ENCODE data around the gene ANKS1B. TPM values are rescaled to one million over a fixed set of nuclear protein-coding genes. Genes with fewer than 3 reads are reported as not detected.

Gene ANKS1B
- total and polyA plus RNA-seq, 9 donors, result 1.4 to 5.6 (median 2.7) TPM

DNA sequence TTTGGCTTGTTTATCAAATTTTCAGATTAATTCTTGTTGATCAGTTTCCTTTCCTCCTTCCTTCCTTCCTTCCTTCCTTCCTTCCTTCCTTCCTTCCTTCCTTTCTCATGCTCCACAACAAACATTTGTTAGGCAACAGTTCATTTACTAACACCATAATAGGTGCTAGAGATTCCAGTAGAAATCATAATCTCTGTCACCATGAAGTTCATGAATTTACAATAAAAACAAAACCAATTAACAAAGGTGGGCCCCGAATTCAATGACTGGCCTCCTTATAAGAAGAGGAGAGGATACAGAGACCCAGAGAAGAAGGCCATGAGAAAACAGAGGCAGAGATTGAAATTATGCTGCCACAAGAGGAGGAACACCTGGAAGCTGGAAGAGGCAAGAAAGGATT lies 604.0 kb downstream of the ANKS1B start:
- no peaks in the 10 kb centered on the region for H3K4me1 ChIP-seq (ENCODE audit: control insufficient read depth, insufficient read depth, low read length)
- no peak overlapping the region for H3K27ac ChIP-seq (ENCODE audit: low read length)
- DNase-seq, result no peak
- no peaks in the 10 kb centered on the region for H3K9me3 ChIP-seq (replicated peaks; ENCODE audit: control insufficient read depth, low read depth, low read length)
- no CpG with 5 or more reads among the region's 1 CpG for WGBS (ENCODE audit: insufficient coverage)
- no peaks in the 10 kb centered on the region for H3K27me3 ChIP-seq (ENCODE audit: control insufficient read depth, insufficient read depth, low read length)
- no peaks in the 10 kb centered on the region for H3K36me3 ChIP-seq (ENCODE audit: control insufficient read depth, insufficient read depth, low read length)
- H3K4me3 ChIP-seq (ENCODE audit: low read length), result no peak overlapping the region

DNA sequence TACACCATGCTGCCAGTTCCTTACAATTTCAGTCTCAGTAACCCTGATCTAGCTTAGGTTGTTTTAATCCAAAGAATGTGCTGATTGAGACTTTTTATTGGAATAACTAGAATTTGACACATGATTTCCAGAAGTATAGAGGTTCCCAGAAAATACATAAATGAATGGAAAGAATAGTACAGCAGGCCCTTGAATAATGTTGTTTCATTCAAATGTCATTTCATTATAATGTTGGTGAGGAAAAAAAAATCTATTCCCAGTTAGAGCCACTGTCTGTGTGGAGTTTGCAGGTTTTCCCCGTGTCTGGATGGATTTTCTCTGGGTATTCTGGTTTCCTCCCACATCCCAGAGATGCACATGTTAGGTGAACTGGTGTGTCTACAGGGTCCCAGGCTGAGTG lies 610.7 kb downstream of the ANKS1B start:
- H3K36me3 ChIP-seq (ENCODE audit: control insufficient read depth, insufficient read depth, low read length), result no peaks in the 10 kb centered on the region
- no CpG with 5 or more reads among the region's 1 CpG for WGBS (ENCODE audit: insufficient coverage)
- no peak for DNase-seq
- H3K9me3 ChIP-seq (replicated peaks; ENCODE audit: control insufficient read depth, low read depth, low read length), result no peaks in the 10 kb centered on the region
- H3K27me3 ChIP-seq (ENCODE audit: control insufficient read depth, insufficient read depth, low read length), result no peaks in the 10 kb centered on the region
- H3K4me3 ChIP-seq (ENCODE audit: low read length), result no peak overlapping the region
- no peak overlapping the region for H3K27ac ChIP-seq (ENCODE audit: low read length)
- H3K4me1 ChIP-seq (ENCODE audit: control insufficient read depth, insufficient read depth, low read length), result no peaks in the 10 kb centered on the region

DNA sequence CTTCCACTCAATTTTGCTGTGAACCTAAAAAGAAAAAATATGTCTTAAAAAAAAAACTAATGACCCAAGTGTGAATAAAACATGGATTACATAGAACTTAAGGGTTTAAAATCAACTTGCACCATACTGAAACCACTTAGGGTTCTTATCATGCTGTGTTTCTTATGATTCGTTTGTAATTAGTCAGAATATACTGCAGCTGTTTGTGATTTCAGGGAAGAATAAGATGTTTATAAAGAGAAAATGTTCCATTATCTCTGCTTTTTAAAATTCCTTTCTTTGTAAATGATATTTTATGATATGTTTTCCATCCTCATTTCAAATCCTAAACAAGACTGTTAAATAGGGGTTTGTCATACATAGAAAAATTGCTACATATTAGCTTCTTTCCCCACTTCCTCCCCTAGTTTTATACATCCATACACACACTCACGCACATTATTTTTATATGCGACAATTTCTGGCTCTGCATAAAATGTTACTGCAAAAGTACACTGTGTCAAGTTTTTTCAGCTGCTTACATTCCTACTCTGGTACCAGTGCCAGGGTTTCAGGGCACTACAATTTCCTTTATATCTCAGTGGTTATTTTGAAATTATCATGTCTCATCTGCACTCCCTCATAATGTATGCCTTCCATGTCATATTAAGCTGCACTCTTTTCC lies 612.3 kb downstream of the ANKS1B start:
- Histone ChIP-seq H3K4me3 (ENCODE audit: low read length) (no peak overlapping the region), H3K36me3 (ENCODE audit: control insufficient read depth, insufficient read depth, low read length) (no peaks in the 10 kb centered on the region), H3K27ac (ENCODE audit: low read length) (no peak overlapping the region), H3K9me3 (replicated peaks; ENCODE audit: control insufficient read depth, low read depth, low read length) (no peaks in the 10 kb centered on the region), H3K27me3 (ENCODE audit: control insufficient read depth, insufficient read depth, low read length) (no peaks in the 10 kb centered on the region), H3K4me1 (ENCODE audit: control insufficient read depth, insufficient read depth, low read length) (no peaks in the 10 kb centered on the region)
- DNase-seq, result peak; percentile 6
- 80% methylated on average over 1 of the region's 3 CpGs for WGBS (ENCODE audit: insufficient coverage)

DNA sequence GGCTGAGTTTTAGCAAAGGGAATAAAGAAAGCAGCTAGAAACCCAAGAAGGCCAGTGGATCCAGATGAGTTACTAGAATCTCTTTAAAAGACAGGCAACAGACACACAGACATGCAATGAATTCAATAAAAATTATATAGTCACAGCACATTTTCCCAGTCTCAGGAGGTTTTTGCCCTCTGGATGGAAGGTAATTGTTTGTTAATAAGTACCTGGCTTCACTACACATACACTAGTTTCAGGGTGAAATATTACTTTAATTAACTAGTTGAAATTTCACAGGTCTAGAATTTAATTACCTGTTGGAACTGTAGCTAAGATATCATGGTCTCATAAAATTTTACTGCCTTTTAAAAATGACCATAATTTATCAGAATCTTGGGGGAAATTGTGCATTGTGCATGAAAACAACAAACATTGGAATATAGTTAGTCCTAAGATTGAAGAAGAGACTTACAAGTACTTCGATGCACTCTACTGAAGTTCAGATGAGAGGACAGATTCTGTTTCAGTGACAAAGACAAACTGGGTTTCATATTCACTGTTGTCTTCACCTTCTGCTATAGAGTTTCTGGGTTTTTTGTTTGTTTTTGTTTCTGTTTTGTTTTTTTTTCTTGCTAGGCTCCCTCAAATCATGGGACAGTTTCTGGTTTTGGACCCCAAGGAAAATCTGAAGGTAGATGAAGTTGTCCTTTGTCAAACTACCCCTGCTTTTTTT lies 614.2 kb downstream of the ANKS1B start:
- WGBS (ENCODE audit: insufficient coverage), result 67% methylated on average over 1 of the region's 1 CpG
- Histone ChIP-seq H3K4me3 (ENCODE audit: low read length) (no peak overlapping the region), H3K36me3 (ENCODE audit: control insufficient read depth, insufficient read depth, low read length) (no peaks in the 10 kb centered on the region), H3K27me3 (ENCODE audit: control insufficient read depth, insufficient read depth, low read length) (no peaks in the 10 kb centered on the region), H3K9me3 (replicated peaks; ENCODE audit: control insufficient read depth, low read depth, low read length) (no peaks in the 10 kb centered on the region), H3K4me1 (ENCODE audit: control insufficient read depth, insufficient read depth, low read length) (no peaks in the 10 kb centered on the region), H3K27ac (ENCODE audit: low read length) (no peak overlapping the region)
- no peak for DNase-seq

DNA sequence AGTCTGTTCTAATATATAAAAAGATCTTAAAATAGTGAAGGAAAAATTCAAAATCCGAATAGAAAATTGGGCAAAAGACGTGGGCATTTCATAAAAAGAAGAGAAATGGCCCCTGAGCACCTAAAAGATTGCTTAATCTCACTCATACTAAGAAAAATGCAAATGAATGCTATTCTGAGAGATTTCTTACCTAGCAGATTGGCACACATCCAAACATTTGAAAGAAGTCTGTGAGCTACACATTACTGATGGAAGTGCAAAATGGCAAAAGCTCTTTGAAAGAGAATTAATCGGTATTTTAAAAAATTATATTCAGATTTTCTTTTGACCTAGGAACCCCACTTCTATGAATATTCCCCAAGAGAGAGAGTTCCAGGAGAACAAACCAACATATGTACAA lies 617.6 kb downstream of the ANKS1B start:
- no peaks in the 10 kb centered on the region for H3K27me3 ChIP-seq (ENCODE audit: control insufficient read depth, insufficient read depth, low read length)
- no peak for DNase-seq

DNA sequence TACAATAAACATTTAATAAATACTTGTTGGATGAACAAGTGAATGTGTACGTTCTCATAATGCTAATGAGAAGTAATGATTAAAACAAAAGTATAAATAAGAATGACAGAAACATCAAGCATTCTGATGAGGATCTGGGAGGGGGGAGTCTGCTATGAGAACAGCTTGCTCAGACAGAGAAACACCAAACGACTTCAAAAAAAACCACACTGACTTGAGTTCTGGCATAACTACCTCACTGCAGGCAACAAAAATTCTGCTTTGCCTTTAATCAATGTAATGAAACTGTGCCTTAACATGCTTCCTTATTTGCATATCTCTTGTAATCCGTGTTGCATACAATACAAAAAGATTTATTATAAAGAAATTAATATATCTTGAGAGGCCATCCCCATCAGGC lies 632.5 kb downstream of the ANKS1B start:
- H3K27ac ChIP-seq (ENCODE audit: low read length), result no peak overlapping the region
- DNase-seq, result no peak
- no peaks in the 10 kb centered on the region for H3K9me3 ChIP-seq (replicated peaks; ENCODE audit: control insufficient read depth, low read depth, low read length)
- no peaks in the 10 kb centered on the region for H3K4me1 ChIP-seq (ENCODE audit: control insufficient read depth, insufficient read depth, low read length)
- no peak overlapping the region for H3K4me3 ChIP-seq (ENCODE audit: low read length)
- WGBS (ENCODE audit: insufficient coverage), result no CpG with 5 or more reads among the region's 3 CpGs
- no peaks in the 10 kb centered on the region for H3K27me3 ChIP-seq (ENCODE audit: control insufficient read depth, insufficient read depth, low read length)
- no peaks in the 10 kb centered on the region for H3K36me3 ChIP-seq (ENCODE audit: control insufficient read depth, insufficient read depth, low read length)

More for the DNA sequence above, 617.6 kb downstream of the ANKS1B start:
- no CpG with 5 or more reads among the region's 3 CpGs for WGBS (ENCODE audit: insufficient coverage)
- Histone ChIP-seq H3K36me3 (ENCODE audit: control insufficient read depth, insufficient read depth, low read length) (no peaks in the 10 kb centered on the region), H3K9me3 (replicated peaks; ENCODE audit: control insufficient read depth, low read depth, low read length) (no peaks in the 10 kb centered on the region), H3K4me1 (ENCODE audit: control insufficient read depth, insufficient read depth, low read length) (no peaks in the 10 kb centered on the region), H3K4me3 (ENCODE audit: low read length) (no peak overlapping the region), H3K27ac (ENCODE audit: low read length) (no peak overlapping the region)

DNA sequence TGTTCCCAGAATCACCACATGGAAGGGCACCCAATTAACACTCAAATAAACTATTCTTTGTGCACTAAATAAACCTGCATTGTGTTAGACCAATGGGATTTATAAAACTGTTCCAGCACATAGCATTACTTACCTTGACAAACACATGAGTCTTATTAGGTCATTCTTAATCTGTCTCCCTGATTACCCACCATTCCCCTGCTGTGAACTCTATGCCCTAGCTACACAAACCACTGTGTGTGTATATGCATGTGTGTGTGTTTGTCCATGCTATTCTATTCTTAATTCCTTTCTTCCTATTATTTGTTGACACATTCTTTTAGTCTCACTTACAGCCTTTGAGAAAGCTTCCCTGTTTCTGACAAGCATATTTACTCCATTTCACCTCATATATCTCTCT lies 640.8 kb downstream of the ANKS1B start:
- Histone ChIP-seq H3K36me3 (ENCODE audit: control insufficient read depth, insufficient read depth, low read length) (no peaks in the 10 kb centered on the region), H3K4me1 (ENCODE audit: control insufficient read depth, insufficient read depth, low read length) (no peaks in the 10 kb centered on the region), H3K27me3 (ENCODE audit: control insufficient read depth, insufficient read depth, low read length) (no peaks in the 10 kb centered on the region), H3K4me3 (ENCODE audit: low read length) (no peak overlapping the region), H3K27ac (ENCODE audit: low read length) (no peak overlapping the region), H3K9me3 (replicated peaks; ENCODE audit: control insufficient read depth, low read depth, low read length) (no peaks in the 10 kb centered on the region)
- no peak for DNase-seq

DNA sequence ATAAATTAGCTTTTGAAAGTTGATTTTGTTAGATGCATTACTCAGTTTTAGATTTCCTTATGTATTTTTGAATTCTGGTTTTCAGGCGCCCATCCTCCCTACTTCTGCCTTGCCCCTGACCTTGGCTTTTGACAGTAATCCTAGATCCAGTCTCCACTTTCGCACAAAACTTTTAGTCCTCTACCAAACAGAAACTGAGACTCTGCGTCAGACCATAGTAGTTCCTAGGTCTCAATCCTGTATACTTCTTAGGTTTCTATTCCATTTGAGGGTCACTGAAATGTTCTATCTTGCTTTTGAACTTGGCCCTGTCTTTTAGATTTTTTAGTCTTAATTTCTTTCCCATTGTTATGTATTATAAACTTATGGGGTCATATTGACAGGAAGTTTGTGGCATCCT lies 645.1 kb downstream of the ANKS1B start:
- H3K9me3 ChIP-seq (replicated peaks; ENCODE audit: control insufficient read depth, low read depth, low read length), result peaks cover 2% of the 10 kb centered on the region
- 100% methylated on average over 1 of the region's 3 CpGs for WGBS (ENCODE audit: insufficient coverage)
- H3K4me1 ChIP-seq (ENCODE audit: control insufficient read depth, insufficient read depth, low read length), result no peaks in the 10 kb centered on the region
- no peak for DNase-seq
- H3K27me3 ChIP-seq (ENCODE audit: control insufficient read depth, insufficient read depth, low read length), result no peaks in the 10 kb centered on the region
- H3K4me3 ChIP-seq (ENCODE audit: low read length), result no peak overlapping the region
- no peaks in the 10 kb centered on the region for H3K36me3 ChIP-seq (ENCODE audit: control insufficient read depth, insufficient read depth, low read length)
- H3K27ac ChIP-seq (ENCODE audit: low read length), result no peak overlapping the region

DNA sequence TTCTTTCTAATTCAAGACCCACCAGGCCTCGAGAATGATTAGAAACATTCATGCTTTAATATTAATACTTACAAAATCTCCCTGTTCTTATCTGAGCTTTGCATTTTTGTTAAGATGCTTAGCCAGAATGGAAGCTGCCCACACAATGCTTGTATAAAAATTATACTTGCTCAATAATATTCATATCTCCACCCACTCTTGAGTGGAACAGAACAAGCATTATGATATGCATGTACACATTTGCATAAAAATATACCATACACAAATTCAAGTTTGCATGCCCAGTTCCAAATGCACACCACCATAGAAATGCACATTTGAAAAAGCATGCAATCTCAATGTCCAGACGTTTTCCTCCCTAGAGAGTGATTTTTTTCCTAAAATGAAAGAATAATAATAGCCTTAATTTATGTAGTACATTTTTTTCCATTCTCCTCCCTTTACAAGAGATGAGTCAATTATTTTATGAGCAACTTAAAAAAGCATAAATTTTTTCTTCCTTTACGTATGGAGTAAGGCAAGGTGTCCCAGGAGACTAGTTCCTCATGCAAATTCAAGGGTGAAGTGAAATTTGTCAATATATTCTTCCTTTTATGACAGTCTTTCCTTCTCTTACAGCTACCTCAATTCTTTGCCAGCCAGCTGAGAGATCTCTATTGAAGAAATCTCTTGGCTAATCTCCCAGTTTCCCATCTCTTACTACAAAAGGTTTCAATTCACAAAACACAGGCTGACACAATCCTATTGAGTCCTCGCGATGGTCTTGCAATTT lies 650.3 kb downstream of the ANKS1B start:
- H3K36me3 ChIP-seq (ENCODE audit: control insufficient read depth, insufficient read depth, low read length), result no peaks in the 10 kb centered on the region
- no CpG with 5 or more reads among the region's 5 CpGs for WGBS (ENCODE audit: insufficient coverage)
- H3K9me3 ChIP-seq (replicated peaks; ENCODE audit: control insufficient read depth, low read depth, low read length), result peaks cover 2% of the 10 kb centered on the region
- no peaks in the 10 kb centered on the region for H3K4me1 ChIP-seq (ENCODE audit: control insufficient read depth, insufficient read depth, low read length)
- H3K4me3 ChIP-seq (ENCODE audit: low read length), result no peak overlapping the region
- peak; percentile 64 for DNase-seq
- no peak overlapping the region for H3K27ac ChIP-seq (ENCODE audit: low read length)
- H3K27me3 ChIP-seq (ENCODE audit: control insufficient read depth, insufficient read depth, low read length), result no peaks in the 10 kb centered on the region

DNA sequence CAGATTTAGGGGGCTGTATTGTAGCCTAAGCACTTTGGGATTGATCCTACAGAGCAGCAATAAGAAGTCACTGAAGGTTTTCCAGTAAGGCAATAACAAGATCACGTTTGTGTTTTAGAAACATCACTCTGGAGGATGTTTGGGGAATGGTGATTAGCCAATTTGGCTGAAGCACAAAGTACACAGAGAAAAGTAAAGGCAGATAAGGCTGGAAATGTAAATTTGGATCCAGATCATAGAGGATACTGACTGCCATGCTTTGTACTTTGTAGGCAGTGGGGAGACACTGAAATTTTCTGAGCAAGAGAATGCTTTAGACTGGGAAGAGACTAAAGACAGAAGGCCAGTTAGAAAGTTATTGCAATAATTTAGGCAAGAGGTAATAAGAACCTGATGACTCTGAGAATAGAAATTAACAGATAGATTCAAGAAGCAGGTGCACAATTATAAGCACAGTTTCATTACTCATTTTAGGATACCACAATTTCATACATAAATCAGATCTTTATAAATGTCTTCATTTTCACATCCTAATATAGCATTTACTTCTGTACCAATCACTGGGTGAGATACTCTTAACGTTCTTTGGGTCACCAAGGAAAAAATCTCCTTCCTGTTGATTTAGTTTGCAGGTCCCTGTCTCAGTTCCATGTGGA lies 651.7 kb downstream of the ANKS1B start:
- Histone ChIP-seq H3K27ac (ENCODE audit: low read length) (no peak overlapping the region), H3K4me1 (ENCODE audit: control insufficient read depth, insufficient read depth, low read length) (no peaks in the 10 kb centered on the region), H3K4me3 (ENCODE audit: low read length) (no peak overlapping the region), H3K27me3 (ENCODE audit: control insufficient read depth, insufficient read depth, low read length) (no peaks in the 10 kb centered on the region), H3K36me3 (ENCODE audit: control insufficient read depth, insufficient read depth, low read length) (no peaks in the 10 kb centered on the region), H3K9me3 (replicated peaks; ENCODE audit: control insufficient read depth, low read depth, low read length) (peaks cover 2% of the 10 kb centered on the region)
- WGBS (ENCODE audit: insufficient coverage), result 13% methylated on average over 2 of the region's 2 CpGs
- peak; percentile 1 for DNase-seq

All from muscle of leg (tissue), 11 donors.